Measurements from ENCODE around the gene CIBAR2.

The CIBAR2 gene

DNA sequence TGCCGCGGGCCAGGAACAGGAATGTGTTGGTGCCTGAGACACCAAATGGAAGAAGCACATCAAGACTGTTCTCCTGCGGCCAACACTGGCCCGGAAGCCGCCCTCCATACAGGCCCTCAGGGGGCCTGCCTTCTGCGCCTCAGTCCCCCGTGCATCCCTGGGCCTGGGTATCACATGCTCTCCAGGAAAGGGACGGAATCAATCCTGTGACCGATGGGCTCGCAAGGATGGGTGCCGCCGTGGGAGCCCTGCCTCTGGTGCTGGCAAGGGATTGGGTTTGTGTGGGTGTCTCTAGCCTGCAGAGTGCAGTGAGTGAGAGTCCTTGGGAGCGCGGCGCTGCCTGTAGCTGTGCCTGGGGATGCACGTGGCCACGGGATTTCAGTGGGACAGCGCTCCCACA is 19.4 kb downstream of the CIBAR2 start:
- TF ChIP-seq, protein P1, sequence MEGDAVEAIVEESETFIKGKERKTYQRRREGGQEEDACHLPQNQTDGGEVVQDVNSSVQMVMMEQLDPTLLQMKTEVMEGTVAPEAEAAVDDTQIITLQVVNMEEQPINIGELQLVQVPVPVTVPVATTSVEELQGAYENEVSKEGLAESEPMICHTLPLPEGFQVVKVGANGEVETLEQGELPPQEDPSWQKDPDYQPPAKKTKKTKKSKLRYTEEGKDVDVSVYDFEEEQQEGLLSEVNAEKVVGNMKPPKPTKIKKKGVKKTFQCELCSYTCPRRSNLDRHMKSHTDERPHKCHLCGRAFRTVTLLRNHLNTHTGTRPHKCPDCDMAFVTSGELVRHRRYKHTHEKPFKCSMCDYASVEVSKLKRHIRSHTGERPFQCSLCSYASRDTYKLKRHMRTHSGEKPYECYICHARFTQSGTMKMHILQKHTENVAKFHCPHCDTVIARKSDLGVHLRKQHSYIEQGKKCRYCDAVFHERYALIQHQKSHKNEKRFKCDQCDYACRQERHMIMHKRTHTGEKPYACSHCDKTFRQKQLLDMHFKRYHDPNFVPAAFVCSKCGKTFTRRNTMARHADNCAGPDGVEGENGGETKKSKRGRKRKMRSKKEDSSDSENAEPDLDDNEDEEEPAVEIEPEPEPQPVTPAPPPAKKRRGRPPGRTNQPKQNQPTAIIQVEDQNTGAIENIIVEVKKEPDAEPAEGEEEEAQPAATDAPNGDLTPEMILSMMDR (IDR thresholded peaks at IDR 0.05; ENCODE audit: low read depth, low read length): no peak
- no peak overlapping the region for H3K4me3 ChIP-seq (ENCODE audit: low read depth, low read length)

DNA sequence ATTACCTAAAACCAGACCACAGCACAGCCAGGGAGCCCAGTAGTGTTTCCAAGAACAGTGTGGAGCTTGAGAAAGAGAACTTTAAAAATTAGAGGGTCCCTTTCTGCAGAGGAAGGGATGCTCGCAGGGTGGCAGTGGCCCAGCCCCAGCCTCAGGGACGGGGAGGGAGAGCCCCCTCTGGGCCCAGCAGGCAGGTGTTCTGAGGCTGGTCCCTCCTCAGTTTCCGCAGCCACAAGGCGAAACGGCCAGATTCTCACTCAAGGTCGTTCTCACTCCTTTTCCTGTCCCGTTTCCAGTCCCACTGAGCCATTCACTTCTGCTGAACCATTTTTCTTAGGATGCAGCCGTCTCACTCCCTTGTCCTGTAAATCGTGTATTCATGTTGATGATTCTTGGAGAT is 20.0 kb downstream of the CIBAR2 start:
- TF ChIP-seq, protein P1 (IDR thresholded peaks at IDR 0.05; ENCODE audit: low read depth, low read length): no peak
- no peak overlapping the region for H3K4me3 ChIP-seq (ENCODE audit: low read depth, low read length)

DNA sequence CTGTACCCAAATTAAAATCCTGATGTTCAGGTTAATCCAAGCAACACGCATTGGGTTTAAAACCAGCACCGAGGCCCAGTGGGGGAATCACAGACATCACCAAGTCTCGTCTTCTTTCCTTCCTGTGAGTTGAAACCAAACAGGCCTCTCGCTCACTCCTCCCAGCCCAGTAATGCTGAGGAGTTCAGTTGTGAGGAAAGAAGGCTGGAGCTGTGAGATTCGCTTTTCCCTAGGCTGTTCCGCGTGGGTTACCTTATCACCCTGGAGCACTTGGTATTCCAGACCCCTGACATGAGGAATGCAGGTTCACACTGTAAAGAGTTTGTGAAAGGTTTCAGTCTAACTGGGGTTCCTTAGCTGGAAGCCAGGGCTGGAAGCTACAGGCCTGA is 20.8 kb downstream of the CIBAR2 start:
- H3K4me3 ChIP-seq (ENCODE audit: low read depth, low read length): no peak overlapping the region
- TF ChIP-seq, protein P1 (IDR thresholded peaks at IDR 0.05; ENCODE audit: low read depth, low read length): no peak

DNA sequence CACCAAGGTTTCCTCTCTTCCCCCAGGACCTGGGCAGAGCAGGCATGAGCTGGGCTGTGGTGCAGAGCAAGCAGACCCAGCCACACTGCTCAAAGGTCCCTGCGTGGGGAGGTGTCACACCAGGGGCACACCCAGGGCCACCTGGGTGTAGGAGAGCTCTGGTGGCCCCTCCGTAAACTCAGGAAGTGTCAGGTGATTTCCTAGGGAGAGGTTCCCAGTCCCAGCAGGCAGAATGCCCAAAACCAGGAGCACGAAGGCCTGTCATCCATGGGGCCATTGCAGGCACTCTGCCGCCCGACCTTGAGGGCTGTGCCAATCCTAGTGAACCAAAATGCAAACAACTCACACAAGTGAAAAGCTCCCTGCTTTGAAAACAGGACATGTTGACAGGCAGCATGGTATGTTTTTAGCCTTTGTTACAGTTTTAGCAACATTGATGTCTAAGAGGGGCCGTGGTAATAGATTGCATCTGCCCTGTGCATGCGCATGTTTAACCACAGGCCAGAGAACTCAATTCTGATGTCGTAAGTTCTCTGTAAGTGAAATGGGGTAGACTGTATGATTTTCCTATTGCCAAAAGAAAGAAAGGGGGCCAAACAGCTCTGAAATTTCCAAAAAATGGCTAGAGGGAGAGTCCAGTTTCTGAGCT is 21.3 kb downstream of the CIBAR2 start:
- no peak overlapping the region for H3K4me3 ChIP-seq (ENCODE audit: low read depth, low read length)

DNA sequence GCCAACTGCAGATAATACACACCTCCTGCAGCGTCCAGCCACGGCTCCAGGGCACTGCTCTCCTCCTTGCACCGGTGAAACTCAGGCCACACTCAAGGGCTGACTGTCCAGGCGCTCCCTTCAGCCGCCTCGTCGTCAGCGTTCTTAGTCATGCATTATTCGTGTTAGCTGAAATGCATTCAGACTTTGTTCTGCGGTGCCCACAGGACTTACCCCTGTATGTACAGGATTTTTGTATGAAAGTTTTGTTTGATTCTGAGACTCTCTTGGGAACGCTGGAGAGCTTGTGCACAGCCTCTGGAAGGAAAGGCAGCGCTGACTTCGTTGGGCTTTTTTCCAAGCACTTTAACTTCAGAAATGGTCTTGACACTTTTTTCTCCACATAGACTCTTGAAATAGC is 22.1 kb downstream of the CIBAR2 start:
- TF ChIP-seq, protein P1 (IDR thresholded peaks at IDR 0.05; ENCODE audit: low read depth, low read length): no peak

More for the DNA sequence above, 21.3 kb downstream of the CIBAR2 start:
- TF ChIP-seq, protein P1 (IDR thresholded peaks at IDR 0.05; ENCODE audit: low read depth, low read length): no peak

DNA sequence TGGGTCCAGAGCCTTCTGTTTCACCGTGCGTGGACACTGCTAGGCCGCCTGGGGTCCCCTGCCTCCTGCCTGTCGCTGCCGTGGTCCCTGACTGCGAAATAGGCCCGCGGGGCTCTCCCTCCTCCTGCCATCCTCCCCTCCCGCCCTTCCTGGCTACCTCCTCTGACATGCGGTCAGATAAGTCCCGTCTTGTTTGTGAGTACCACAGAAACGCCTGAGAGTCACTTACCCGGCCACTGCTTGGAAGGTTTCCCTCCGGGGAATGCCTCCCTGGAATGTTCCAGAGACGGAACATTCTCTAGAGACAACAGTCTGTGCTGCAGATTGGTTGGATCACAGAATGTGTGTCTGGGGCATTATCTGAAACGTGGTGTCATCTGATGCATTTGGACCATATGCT is 22.7 kb downstream of the CIBAR2 start:
- TF ChIP-seq, protein P1 (IDR thresholded peaks at IDR 0.05; ENCODE audit: low read depth, low read length): no peak
- no peak overlapping the region for H3K4me3 ChIP-seq (ENCODE audit: low read depth, low read length)

More for the DNA sequence above, 22.1 kb downstream of the CIBAR2 start:
- no peak overlapping the region for H3K4me3 ChIP-seq (ENCODE audit: low read depth, low read length)

DNA sequence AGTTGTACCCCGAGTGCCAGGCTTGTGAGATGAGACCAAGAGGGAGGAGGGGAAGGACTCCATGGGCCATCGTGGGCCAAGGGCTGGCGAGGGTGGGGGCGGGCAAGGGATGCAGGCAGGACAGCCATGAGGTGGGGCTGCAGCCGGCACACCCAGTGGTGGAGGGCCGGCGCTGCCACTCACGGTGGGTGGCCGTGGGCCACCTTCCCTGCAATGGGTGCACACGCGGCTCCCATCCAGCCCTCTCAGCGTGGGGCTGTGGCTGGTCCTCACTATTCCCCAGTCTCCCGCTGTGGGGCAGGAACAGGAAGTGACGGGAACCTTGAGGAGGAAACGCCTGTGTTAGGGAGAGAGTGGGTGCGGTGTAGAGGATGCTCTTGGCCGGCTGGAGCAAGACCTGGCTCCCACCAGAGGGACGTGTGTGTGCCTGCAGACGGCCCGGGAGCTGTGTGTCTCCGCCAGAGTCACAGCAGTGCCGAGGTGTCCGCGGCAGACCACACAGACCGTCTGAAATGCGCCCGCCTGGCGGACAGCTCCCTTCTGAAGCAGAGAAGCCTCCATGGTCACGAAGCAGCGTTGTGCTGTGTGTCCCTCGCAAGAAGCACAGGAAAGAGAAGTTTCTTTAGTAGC is 23.6 kb downstream of the CIBAR2 start:
- TF ChIP-seq, protein P1 (IDR thresholded peaks at IDR 0.05; ENCODE audit: low read depth, low read length): no peak
- no peak overlapping the region for H3K4me3 ChIP-seq (ENCODE audit: low read depth, low read length)
